Neural crest cell (in vitro differentiated cells): ENCODE data around the gene WDR27. TPM values are rescaled to one million over a fixed set of nuclear protein-coding genes. Genes with fewer than 3 reads are reported as not detected.

Experiments
- DNase-seq: peaks from one replicate; pipeline ENCODE4 v3.0.0; 2021; ENCODE audit warnings: low read depth, mixed read lengths, low spot score
- H3K27ac Mint-ChIP-seq: one replicate; pipeline ENCODE4 v1.8.0; 2021; ENCODE audit warnings: mild to moderate bottlenecking, mixed read lengths; ENCODE audit not compliant: unreplicated experiment
- H3K27me3 Mint-ChIP-seq: 2 replicates; pipeline ENCODE4 v1.8.0; 2021; ENCODE audit warnings: low read depth, mild to moderate bottlenecking, mixed read lengths
- H3K36me3 Mint-ChIP-seq: 2 replicates; pipeline ENCODE4 v1.8.0; 2021; ENCODE audit warnings: low read depth, mild to moderate bottlenecking, mixed read lengths
- H3K4me1 Mint-ChIP-seq: 2 replicates; pipeline ENCODE4 v1.8.0; 2021; ENCODE audit warnings: mixed read lengths
- H3K4me3 Mint-ChIP-seq: one replicate; pipeline ENCODE4 v1.8.0; 2021; ENCODE audit warnings: mild to moderate bottlenecking, mixed read lengths
- H3K9me3 Mint-ChIP-seq: 2 replicates; pipeline ENCODE4 v1.8.0; 2021; ENCODE audit warnings: mixed read lengths
- total RNA-seq: library from RNA; stranded (reverse); gene quantifications from 2 replicates; pipeline ENCODE4 v1.2.1, GENCODE V29; 2021
- TF ChIP-seq, protein P1 (sequence below): fragments of 200-600 bp; sonication (generic); conservative IDR thresholded peaks from 2 replicates; pipeline ENCODE4 v1.5.0; 2021; ENCODE audit warnings: antibody characterized with exemption, mild to moderate bottlenecking

WDR27 gene
- total RNA-seq, 1 donor from 2014 or later, result 103 TPM

DNA sequence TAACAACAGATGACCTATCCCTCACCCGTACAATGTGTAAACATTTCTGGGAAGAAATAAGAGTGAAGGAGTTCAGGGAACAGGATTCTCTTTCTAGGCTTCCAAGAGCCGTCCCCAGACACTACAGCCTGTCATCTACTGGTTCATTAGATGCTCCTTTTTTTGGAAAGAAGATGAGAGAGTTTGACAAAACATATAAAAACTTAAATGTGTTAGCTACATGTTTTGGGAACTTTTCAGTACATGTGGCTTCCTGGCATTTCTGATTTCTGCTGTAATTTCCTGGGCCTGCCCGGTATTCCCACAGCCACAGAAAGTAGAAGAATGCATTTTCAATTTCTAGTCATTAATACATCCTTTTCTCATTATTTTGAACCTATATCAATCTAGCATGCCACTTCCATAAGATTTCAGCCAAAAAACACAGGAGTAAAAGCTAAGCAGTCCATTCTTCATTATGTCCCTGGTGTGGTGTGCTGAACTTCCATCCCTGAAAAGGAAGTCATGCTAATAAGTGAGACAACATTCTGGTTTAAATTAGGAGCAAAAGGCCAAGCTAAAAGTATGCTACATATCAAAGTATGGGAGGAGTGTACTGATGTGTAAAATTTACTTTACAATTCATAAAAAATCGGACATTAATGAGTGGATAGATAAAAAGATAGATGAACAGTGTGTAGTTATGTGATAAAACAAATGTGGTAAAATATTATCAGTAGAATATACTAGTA is 198.2 kb downstream of the WDR27 start:
- no peak overlapping the region for H3K4me3 Mint-ChIP-seq

DNA sequence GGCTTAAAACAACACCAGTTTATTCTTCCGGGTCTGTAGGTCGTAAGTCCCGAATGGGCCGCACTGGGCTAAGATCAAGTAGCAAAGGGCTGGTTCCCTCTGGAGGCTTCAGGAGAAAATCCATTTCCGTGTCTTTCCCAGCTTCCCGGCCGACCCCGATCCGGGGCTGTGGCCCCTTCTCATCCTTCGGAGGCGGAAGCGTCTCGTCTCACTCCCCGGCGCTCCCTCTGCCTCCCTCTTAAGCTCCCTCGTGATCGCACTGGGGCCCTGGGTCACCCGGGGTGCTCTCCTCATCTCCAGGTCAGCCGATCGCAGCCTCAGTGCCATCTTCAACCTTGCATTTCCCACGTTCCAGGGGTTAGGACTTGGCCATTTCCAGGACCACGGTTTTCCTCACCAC is 199.4 kb downstream of the WDR27 start:
- Mint-ChIP-seq H3K4me1 (no peaks in the 10 kb centered on the region), H3K27ac (no peak overlapping the region), H3K36me3 (peaks cover 9% of the 10 kb centered on the region), H3K27me3 (no peaks in the 10 kb centered on the region), H3K9me3 (no peaks in the 10 kb centered on the region), H3K4me3 (no peak overlapping the region)
- TF ChIP-seq, protein P1, sequence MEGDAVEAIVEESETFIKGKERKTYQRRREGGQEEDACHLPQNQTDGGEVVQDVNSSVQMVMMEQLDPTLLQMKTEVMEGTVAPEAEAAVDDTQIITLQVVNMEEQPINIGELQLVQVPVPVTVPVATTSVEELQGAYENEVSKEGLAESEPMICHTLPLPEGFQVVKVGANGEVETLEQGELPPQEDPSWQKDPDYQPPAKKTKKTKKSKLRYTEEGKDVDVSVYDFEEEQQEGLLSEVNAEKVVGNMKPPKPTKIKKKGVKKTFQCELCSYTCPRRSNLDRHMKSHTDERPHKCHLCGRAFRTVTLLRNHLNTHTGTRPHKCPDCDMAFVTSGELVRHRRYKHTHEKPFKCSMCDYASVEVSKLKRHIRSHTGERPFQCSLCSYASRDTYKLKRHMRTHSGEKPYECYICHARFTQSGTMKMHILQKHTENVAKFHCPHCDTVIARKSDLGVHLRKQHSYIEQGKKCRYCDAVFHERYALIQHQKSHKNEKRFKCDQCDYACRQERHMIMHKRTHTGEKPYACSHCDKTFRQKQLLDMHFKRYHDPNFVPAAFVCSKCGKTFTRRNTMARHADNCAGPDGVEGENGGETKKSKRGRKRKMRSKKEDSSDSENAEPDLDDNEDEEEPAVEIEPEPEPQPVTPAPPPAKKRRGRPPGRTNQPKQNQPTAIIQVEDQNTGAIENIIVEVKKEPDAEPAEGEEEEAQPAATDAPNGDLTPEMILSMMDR, result no peak
- no peak for DNase-seq

More for the DNA sequence above, 198.2 kb downstream of the WDR27 start:
- H3K4me1 Mint-ChIP-seq, result no peaks in the 10 kb centered on the region
- TF ChIP-seq, protein P1, result no peak
- H3K36me3 Mint-ChIP-seq, result peaks cover 14% of the 10 kb centered on the region
- no peaks in the 10 kb centered on the region for H3K27me3 Mint-ChIP-seq
- no peak overlapping the region for H3K27ac Mint-ChIP-seq
- peaks cover 6% of the 10 kb centered on the region for H3K9me3 Mint-ChIP-seq
- no peak for DNase-seq

DNA sequence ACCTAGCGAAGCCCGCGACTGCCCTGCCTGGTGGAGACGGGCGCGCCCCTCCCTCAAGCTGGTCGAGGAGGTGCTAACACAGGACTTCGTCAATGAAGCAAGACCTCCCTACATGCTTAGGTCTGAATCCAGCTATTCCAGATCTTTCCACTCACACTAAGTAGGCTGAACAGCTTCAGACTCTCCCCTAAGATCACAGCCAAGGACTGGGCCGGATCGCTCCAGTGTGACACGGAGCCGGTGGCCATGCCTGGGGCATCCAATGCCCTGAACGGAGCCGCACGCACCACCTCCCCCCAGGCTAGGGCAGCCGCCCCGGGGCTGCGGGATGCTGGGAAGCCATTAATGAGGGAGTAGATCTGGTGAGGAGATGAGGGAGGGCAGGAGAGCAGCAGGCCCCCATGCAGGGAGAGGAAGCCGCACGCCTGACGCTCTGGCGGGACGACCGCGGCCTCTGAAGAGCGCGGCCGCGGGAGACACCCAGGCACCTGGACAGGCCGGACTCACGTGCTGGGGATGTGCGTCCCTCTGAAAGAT is 200.0 kb downstream of the WDR27 start:
- H3K4me3 Mint-ChIP-seq, result no peak overlapping the region
- DNase-seq, result no peak

DNA sequence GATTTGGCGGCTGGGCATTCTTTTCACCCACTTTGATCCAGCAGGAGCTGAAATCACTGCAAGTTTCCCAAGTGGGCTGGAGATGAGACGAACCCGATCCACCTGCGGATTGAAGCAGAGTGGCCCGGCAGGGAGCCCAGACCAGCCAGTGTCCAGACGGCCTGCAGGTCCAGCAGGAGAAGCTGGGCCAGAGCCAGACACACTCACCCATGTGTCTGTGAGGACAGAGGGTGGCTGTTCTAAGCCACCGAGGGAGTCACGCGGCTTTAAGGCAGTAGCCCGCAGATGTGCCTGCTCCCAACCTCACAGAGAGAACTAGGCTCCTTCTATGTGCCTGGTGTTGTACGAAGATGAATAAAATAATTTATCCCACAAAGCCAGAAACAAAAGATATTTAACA is 200.7 kb downstream of the WDR27 start:
- Mint-ChIP-seq H3K4me3 (no peak overlapping the region), H3K27me3 (no peaks in the 10 kb centered on the region), H3K27ac (no peak overlapping the region), H3K9me3 (peaks cover 5% of the 10 kb centered on the region), H3K36me3 (peaks cover 10% of the 10 kb centered on the region), H3K4me1 (peaks cover 4% of the 10 kb centered on the region)
- no peak for DNase-seq
- TF ChIP-seq, protein P1, result no peak

More for the DNA sequence above, 200.0 kb downstream of the WDR27 start:
- Mint-ChIP-seq H3K4me1 (peaks cover 4% of the 10 kb centered on the region), H3K27ac (no peak overlapping the region), H3K36me3 (peaks cover 9% of the 10 kb centered on the region), H3K9me3 (peaks cover 4% of the 10 kb centered on the region), H3K27me3 (no peaks in the 10 kb centered on the region)
- TF ChIP-seq, protein P1, result no peak

DNA sequence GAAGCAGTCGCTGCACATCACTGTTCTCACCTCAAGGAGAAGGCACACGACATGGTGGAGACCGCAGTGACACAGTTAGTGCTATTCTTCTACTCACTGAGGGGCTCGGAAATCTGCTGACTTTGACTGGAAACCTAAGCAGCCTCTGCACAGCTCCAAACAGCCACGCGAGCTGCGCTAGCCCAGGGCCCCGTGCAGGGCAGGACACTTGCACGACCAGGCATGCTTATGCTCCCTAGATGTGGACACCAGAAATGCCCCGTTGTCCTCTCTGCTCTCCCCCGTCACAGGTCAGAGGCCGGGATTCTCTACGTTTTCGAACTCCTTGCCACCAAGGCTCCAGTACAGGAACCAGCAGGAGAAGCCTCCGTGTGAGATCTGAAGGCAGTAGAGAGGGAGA is 201.1 kb downstream of the WDR27 start:
- H3K4me1 Mint-ChIP-seq, result peaks cover 4% of the 10 kb centered on the region
- H3K4me3 Mint-ChIP-seq, result no peak overlapping the region
- no peaks in the 10 kb centered on the region for H3K27me3 Mint-ChIP-seq
- peaks cover 15% of the 10 kb centered on the region for H3K36me3 Mint-ChIP-seq
- no peak for DNase-seq
- TF ChIP-seq, protein P1, result no peak
- no peak overlapping the region for H3K27ac Mint-ChIP-seq
- peaks cover 9% of the 10 kb centered on the region for H3K9me3 Mint-ChIP-seq
